Measurements from ENCODE around the gene ZNF783.

DNA sequence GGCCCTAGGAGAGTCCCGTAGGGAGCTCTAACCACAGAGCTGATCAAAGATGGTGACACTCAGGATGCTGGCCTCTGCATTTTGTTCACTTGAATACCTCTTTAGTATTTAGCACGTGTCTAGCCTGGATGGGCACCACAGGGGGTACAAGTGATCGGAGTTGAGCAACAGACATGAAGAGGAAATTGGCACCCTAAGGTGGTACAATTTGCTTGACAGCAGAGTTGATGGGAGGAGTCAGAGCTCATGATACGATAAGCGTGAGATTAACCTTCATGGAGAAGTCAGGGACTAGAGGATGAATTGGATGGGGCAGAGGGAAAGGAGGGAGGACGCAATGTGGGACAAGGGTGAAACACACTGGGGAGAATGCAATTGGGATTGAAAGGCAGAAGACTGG is 32.5 kb upstream of the ZNF783 start:
- TF ChIP-seq, protein P1, sequence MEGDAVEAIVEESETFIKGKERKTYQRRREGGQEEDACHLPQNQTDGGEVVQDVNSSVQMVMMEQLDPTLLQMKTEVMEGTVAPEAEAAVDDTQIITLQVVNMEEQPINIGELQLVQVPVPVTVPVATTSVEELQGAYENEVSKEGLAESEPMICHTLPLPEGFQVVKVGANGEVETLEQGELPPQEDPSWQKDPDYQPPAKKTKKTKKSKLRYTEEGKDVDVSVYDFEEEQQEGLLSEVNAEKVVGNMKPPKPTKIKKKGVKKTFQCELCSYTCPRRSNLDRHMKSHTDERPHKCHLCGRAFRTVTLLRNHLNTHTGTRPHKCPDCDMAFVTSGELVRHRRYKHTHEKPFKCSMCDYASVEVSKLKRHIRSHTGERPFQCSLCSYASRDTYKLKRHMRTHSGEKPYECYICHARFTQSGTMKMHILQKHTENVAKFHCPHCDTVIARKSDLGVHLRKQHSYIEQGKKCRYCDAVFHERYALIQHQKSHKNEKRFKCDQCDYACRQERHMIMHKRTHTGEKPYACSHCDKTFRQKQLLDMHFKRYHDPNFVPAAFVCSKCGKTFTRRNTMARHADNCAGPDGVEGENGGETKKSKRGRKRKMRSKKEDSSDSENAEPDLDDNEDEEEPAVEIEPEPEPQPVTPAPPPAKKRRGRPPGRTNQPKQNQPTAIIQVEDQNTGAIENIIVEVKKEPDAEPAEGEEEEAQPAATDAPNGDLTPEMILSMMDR (IDR thresholded peaks at IDR 0.05; ENCODE audit: low read length): no peak
- no peak for TF ChIP-seq EZH2 (IDR thresholded peaks at IDR 0.05; ENCODE audit: borderline replicate concordance, low read length)

Data from OCI-LY1 (cell line).